Effector memory CD4-positive, alpha-beta T cell (primary cell): ENCODE results near the gene MGAT5.

Source experiments
- DNase-seq, 3 donors: peaks; one replicate each; pipeline ENCODE4 v3.0.0-alpha.2; 2020
- H3K27ac ChIP-seq: 2 replicates; pipeline ENCODE4 v1.7.0; 2013; ENCODE audit warnings: mild to moderate bottlenecking, low read length, moderate library complexity; ENCODE audit not compliant: insufficient read depth, poor library complexity, severe bottlenecking
- H3K27me3 ChIP-seq: replicated peaks from 2 replicates; pipeline ENCODE4 v1.7.0; 2013; ENCODE audit warnings: mild to moderate bottlenecking, low read length; ENCODE audit not compliant: insufficient read depth, control insufficient read depth, poor library complexity, severe bottlenecking
- H3K36me3 ChIP-seq: 2 replicates; pipeline ENCODE4 v1.7.0; 2013; ENCODE audit warnings: mild to moderate bottlenecking, low read length, moderate library complexity; ENCODE audit not compliant: control insufficient read depth, insufficient read depth
- H3K4me1 ChIP-seq: 2 replicates; pipeline ENCODE4 v1.7.0; 2013; ENCODE audit warnings: low read length, mild to moderate bottlenecking; ENCODE audit not compliant: control insufficient read depth, insufficient read depth, poor library complexity, severe bottlenecking
- H3K4me3 ChIP-seq: 2 replicates; pipeline ENCODE4 v1.7.0; 2013; ENCODE audit warnings: low read length, low read depth, mild to moderate bottlenecking; ENCODE audit not compliant: insufficient read depth, poor library complexity, severe bottlenecking
- H3K9me3 ChIP-seq: 2 replicates; pipeline ENCODE4 v1.7.0; 2013; ENCODE audit warnings: mild to moderate bottlenecking, low read length, moderate library complexity; ENCODE audit not compliant: control insufficient read depth

Gene MGAT5

DNA sequence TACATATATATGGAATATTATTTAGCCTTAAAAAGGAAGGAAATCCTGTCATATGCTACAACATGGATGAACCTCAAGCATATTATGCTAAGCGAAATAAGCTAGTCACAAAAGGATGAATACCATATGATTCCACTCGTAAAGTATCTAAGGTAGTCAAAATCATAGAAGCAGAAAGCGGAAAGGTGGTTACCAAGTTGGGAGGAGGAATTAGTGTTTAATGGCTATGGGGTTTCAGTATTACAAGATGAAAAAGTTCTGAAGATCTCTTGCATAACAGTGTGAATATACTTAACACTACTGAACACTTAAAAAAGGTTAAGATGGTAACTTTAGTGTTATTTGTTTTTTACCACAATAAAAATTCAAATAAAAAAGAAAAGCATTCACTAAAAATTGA is 99.0 kb downstream of the MGAT5 start:
- no peaks in the 10 kb centered on the region for H3K9me3 ChIP-seq
- no peak for DNase-seq
- peaks cover 49% of the 10 kb centered on the region for H3K36me3 ChIP-seq
- no peak overlapping the region for H3K4me3 ChIP-seq
- peaks cover under 1% of the 10 kb centered on the region for H3K4me1 ChIP-seq
- H3K27ac ChIP-seq = no peak overlapping the region
- H3K27me3 ChIP-seq = no peaks in the 10 kb centered on the region

DNA sequence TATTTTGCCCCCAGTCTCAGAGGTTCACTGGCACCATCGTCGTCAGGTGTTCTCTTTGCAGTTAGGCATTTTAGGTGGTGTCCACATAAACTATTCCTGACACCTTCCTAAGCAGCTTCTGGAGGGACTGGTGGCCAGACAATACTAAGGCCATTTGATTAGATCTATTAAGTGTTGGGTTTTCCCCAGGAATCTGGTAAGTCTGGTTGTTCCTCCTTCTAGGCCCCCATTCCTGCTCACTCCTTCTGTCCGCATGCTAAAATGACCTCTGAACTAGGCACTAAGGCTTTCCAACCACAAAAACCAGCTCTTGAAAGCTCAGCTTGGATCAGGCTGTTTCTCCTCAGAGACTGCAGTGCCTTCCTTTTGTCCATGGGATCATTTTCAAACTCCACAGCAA is 100.7 kb downstream of the MGAT5 start:
- no peak overlapping the region for H3K4me3 ChIP-seq
- no peaks in the 10 kb centered on the region for H3K4me1 ChIP-seq
- DNase-seq = no peak
- H3K27me3 ChIP-seq = no peaks in the 10 kb centered on the region
- peaks cover 45% of the 10 kb centered on the region for H3K36me3 ChIP-seq
- H3K27ac ChIP-seq = no peak overlapping the region
- H3K9me3 ChIP-seq = no peaks in the 10 kb centered on the region

DNA sequence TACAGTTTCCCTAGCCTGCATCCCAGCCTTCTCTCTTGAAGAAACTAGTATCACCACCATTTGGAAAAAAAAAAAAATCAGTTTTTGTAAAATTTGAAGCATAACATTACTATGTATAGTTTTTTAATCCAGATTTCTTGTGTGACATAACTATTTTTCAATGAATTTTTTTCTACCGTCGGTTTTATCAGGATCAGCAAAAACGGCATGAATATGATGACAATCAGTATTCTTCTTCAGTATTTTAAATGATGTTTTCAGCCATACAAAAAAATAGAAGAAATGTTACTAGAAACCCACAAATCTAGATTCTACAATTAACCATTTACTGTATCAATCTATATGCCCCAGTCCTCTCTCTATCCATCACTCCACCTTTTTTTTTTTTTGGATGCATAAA is 103.9 kb downstream of the MGAT5 start:
- Histone ChIP-seq H3K36me3 (peaks cover 31% of the 10 kb centered on the region), H3K27me3 (no peaks in the 10 kb centered on the region), H3K4me1 (no peaks in the 10 kb centered on the region), H3K27ac (no peak overlapping the region), H3K4me3 (no peak overlapping the region), H3K9me3 (no peaks in the 10 kb centered on the region)
- DNase-seq = no peak

DNA sequence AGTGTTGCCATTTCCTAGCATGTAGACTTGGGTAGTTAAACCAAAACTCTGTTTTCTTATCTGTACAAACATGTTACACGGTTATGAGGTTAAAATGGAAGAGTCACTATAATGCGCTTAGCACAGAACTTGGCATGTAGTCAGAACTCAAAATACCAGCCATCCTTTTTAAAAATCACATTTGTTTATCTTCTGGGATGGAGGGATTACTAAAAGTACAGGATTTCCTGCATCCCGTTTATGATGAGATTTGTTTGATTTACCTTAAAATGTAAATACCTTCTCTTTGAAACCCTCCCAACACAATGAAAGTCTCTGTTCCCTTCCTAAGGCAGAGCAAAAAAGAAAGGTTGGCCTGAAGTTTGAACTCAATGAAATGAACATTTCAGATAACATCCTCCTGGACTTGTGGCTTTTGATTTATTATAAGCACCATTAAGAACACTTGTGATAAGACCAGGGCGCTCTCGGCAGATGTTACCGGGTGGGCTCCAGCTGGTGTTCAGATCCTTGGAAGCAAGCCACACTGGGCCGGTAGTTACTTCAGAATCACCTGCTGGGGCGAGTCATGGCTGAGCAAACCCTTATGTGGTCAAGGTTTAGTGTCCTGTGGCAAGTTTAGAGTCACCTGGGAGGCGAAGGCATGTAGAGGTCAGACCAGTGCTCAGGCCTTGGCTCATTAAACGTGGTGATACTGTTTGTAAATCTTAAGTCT is 105.7 kb downstream of the MGAT5 start:
- DNase-seq = no peak
- Histone ChIP-seq H3K9me3 (no peaks in the 10 kb centered on the region), H3K27ac (no peak overlapping the region), H3K4me1 (no peaks in the 10 kb centered on the region), H3K27me3 (no peaks in the 10 kb centered on the region), H3K36me3 (peaks cover 28% of the 10 kb centered on the region), H3K4me3 (no peak overlapping the region)

DNA sequence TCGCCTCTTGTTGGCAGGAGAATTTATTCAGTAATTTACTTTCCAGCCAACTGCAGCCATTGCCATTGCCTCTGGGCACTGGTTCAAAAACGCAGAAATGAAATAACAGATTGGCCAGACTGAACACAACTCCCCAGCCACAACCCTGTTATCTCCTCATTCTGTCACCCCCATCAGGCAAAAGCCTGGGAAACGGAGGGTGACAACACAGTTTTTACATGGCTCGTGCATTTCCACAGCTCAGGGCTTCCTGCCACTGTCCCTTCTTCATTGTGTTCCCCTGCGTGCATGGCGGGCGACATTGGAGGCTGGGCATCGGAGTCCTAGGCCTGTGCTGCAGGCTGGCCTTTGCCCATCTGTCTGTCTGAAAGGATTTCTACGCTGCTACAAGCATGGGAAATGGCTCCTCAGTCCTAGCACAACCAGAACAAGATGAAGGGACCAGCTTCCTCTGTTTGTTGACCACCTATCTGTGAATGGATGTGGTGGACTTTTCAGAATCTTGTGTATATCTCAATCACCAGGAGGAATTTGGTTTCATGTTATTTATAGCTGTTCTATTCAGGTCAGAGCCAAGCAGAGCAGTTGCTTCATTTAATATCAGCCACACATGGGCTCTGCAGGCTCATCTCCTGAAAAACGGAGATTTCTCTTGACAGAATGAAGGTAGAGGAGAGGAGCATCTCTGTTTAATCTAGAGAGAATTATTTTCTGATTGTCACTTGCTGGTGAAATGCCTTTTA is 107.0 kb downstream of the MGAT5 start:
- Histone ChIP-seq H3K9me3 (no peaks in the 10 kb centered on the region), H3K27ac (no peak overlapping the region), H3K36me3 (peaks cover 22% of the 10 kb centered on the region)

DNA sequence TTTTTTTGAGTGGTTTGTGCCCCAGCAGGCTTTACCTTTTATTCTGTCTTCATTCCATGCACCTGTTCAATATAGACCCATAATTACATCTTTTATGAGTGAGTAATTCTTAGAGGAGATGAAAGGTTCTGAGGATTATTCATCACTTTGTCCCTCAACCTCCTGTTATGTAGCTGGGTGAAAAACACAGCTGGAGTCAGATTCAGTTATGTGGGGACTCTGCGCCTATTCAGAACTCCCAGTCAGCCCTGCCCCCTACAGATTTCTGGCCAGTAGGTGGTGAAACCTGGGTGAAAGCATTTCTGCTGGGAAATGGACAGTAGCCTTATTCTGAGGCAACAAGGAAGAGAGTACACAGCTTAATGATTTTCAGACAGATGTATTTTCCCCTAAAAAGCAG is 107.8 kb downstream of the MGAT5 start:
- Histone ChIP-seq H3K4me3 (no peak overlapping the region), H3K4me1 (peaks cover under 1% of the 10 kb centered on the region), H3K36me3 (peaks cover 22% of the 10 kb centered on the region), H3K9me3 (no peaks in the 10 kb centered on the region), H3K27me3 (no peaks in the 10 kb centered on the region), H3K27ac (no peak overlapping the region)
- no peak for DNase-seq

More for the DNA sequence above, 107.0 kb downstream of the MGAT5 start:
- Histone ChIP-seq H3K4me3 (no peak overlapping the region), H3K4me1 (no peaks in the 10 kb centered on the region), H3K27me3 (no peaks in the 10 kb centered on the region)
- DNase-seq = no peak

DNA sequence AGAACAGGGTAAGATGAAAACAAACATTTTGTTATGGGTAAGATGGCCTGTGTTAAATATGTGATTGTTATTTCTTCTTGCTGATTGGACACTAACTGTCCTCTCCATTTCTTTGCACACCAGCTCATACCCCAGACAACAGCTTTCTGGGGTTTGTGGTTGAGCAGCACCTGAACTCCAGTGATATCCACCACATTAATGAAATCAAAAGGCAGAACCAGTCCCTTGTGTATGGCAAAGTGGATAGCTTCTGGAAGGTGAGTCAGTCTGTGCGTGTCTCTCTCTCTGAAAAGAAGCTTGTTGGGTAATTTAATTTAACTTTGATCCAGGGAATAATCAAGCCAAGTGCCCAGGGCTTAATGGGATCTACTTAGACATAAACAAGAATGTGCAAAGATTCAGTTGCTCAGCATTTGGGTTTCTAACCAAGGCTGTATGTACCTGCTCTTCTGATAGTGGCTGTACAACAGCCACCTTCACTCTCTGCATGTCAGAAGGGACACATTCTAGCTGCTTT is 108.3 kb downstream of the MGAT5 start:
- H3K36me3 ChIP-seq = peaks cover 22% of the 10 kb centered on the region

DNA sequence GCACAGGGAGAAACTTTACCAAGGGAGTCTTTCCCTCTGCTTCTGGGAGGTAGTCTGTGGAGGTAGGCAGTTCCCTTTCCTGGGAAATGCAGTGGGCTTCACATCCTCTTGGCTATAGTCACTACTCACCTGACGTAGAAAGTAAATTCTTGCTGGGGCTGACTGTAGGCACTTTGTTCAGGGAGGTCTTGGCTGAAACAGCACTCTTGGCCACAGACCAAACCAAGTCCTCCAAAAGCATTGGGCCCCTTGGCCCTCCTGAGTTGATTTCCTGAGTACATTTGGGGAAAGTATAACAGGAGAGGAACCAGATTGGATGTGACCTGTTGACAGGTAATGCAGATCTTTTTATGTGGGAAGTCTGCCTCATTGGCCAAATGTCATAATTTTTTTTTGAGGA is 108.9 kb downstream of the MGAT5 start:
- Histone ChIP-seq H3K9me3 (no peaks in the 10 kb centered on the region), H3K4me1 (peaks cover 10% of the 10 kb centered on the region), H3K27ac (no peak overlapping the region), H3K4me3 (no peak overlapping the region), H3K36me3 (peaks cover 22% of the 10 kb centered on the region), H3K27me3 (no peaks in the 10 kb centered on the region)
- no peak for DNase-seq

More for the DNA sequence above, 108.3 kb downstream of the MGAT5 start:
- Histone ChIP-seq H3K4me3 (no peak overlapping the region), H3K4me1 (peaks cover 5% of the 10 kb centered on the region), H3K27me3 (no peaks in the 10 kb centered on the region), H3K9me3 (no peaks in the 10 kb centered on the region), H3K27ac (no peak overlapping the region)
- no peak for DNase-seq

DNA sequence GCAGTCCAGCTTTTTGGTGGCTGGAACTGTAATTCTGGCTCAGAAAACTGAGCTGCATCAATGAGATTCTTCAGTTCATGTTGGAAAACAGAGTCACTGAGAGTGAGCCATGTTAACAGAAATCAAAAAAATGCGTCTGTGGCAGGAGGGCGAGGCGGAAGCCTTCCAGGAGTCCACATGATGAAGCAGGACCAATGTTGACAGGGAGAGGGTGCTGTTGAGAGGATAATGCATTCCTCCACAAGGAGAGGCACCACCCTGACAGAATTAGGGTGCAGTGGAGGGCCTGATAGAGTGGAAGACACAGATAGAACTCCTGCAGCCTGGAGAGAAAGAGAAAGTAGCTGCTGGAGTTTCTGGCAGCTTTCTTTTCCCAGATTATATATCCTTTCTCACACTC is 111.5 kb downstream of the MGAT5 start:
- no peaks in the 10 kb centered on the region for H3K9me3 ChIP-seq
- peaks cover 30% of the 10 kb centered on the region for H3K36me3 ChIP-seq
- no peak overlapping the region for H3K4me3 ChIP-seq
- H3K27me3 ChIP-seq = no peaks in the 10 kb centered on the region
- H3K27ac ChIP-seq = no peak overlapping the region
- H3K4me1 ChIP-seq = peaks cover 15% of the 10 kb centered on the region
- DNase-seq = no peak

DNA sequence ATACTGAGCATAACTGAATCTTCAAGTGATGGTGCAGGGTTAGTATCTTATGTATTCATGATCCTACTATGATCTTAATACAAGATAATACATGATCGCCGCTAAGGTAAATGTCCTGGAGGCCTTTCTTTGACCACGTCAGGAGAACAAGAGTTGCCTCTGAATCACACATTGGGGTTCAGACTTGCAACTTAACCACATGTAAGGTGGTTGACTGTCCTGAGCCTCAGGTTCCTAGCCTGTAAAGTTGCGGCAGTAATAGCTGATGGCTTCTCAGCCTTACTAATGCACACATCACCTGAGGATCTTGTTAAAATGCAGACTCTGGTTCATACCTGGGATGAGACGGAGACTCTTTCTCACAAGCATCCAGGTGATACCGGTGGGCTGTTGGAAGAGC is 112.5 kb downstream of the MGAT5 start:
- H3K36me3 ChIP-seq = peaks cover 29% of the 10 kb centered on the region
- DNase-seq = no peak
- no peaks in the 10 kb centered on the region for H3K9me3 ChIP-seq
- H3K4me1 ChIP-seq = peaks cover 15% of the 10 kb centered on the region
- H3K27ac ChIP-seq = no peak overlapping the region
- H3K27me3 ChIP-seq = no peaks in the 10 kb centered on the region
- H3K4me3 ChIP-seq = no peak overlapping the region
